Measurements from ENCODE around the gene MSN. TPM values are rescaled to one million over a fixed set of nuclear protein-coding genes. Genes with fewer than 3 reads are reported as not detected.
"Not testable (repeated sequence)": the region's sequence is repeated elsewhere in the genome, so short reads cannot be mapped to it uniquely, and the experiment has no call there.

Gene MSN
- total RNA-seq (2014; rRNA removed; shearing (Covaris generic)): 244 and 262 TPM in 2 replicates

GRCh38 chrX:65667503-65668376 is at the start of gene MSN:
Gene MSN (plus strand): TSS chrX:65667654. CDS start chrX:65667842, 188 bp downstream.
- peak; percentile 54 for DNase-seq (ENCODE audit: low spot score)

DNA sequence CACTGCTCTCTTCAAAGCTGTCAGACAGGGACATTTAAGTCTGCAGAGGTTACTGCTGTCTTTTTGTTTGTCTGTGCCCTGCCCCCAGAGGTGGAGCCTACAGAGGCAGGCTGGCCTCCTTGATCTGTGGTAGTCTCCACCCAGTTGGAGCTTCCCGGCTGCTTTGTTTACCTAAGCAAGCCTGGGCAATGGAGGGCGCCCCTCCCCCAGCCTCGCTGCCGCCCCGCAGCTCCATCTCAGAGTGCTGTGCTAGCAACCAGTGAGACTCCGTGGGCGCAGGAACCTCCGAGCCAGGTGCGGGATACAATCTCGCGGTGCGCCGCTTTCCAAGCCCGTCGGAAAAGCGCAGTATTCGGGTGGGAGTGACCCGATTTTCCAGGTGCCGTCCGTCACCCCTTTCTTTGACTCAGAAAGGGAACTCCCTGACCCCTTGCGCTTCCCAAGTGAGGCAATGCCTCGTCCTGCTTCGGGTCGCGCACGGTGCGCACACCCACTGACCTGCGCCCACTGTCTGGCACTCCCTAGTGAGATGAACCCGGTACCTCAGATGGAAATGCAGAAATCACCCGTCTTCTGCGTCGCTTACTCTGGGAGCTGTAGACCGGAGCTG is 47.3 kb upstream of the MSN start:
- DNase-seq (ENCODE audit: low spot score): not testable (repeated sequence)

- no peak for DNase-seq (ENCODE audit: low spot score)
Measured at GRCh38 chrX:65630771-65631170, 36.7 kb upstream of the MSN start.

GRCh38 chrX:65633826-65634225 is 33.6 kb upstream of the MSN start:
- DNase-seq (ENCODE audit: low spot score): no peak

GRCh38 chrX:65634732-65635131 is 32.7 kb upstream of the MSN start:
- DNase-seq (ENCODE audit: low spot score): no peak

DNA sequence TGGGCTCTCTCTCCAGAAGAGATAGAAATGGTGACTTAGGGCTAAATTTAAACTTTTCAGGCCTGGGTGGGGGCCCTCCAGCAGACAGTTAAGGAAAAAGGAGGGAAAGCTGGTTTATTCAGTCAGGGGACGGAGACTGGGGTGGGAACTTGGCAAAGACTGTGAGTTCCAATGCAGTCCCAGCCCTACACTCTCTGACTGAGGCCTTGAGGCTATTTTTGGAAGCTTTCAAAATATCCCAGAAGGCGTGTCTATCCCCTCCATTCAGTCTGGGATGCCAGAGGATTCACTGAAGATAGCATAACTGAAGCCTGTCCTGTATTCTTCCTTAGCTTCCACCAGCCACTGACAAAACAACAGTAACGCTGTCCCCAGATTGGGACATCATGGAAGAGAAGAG is 32.1 kb upstream of the MSN start:
- no peak for DNase-seq (ENCODE audit: low spot score)

GRCh38 chrX:65635822-65636221 is 31.6 kb upstream of the MSN start:
- no peak for DNase-seq (ENCODE audit: low spot score)

GRCh38 chrX:65636261-65636660 is 31.2 kb upstream of the MSN start:
- not testable (repeated sequence) for DNase-seq (ENCODE audit: low spot score)

- DNase-seq (ENCODE audit: low spot score): no peak
Measured at GRCh38 chrX:65637335-65637734, 30.1 kb upstream of the MSN start.

GRCh38 chrX:65642914-65643491 is 24.5 kb upstream of the MSN start:
- peak; percentile 34 for DNase-seq (ENCODE audit: low spot score)

DNA sequence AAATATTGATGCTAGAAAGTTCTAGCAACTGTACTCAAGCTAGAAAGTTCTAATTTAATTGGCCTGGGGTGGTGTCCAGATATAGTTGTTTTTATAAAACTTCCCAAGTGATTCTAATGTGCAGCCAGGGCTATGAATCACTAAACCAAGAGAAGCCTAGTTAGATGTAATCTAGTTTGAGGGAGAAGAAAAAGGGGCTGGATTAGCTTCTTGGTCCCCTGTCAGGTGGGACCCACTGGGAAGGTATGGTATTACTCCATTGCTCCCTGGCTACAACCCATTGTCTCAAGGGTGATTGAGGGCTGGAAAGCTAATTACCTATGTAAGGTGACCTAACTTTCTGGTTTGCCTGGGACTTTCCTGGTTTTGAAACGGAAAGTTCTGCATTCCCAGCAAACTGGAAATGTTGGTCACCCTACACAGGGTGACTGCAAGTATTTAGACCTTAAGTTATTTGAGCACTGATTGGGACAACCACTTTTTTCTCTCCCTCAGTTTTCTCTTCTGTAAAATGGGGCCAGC is 23.9 kb upstream of the MSN start:
- no peak for DNase-seq (ENCODE audit: low spot score)

GRCh38 chrX:65644621-65645289 is 22.7 kb upstream of the MSN start:
- peak; percentile 80 for DNase-seq (ENCODE audit: low spot score)

DNA sequence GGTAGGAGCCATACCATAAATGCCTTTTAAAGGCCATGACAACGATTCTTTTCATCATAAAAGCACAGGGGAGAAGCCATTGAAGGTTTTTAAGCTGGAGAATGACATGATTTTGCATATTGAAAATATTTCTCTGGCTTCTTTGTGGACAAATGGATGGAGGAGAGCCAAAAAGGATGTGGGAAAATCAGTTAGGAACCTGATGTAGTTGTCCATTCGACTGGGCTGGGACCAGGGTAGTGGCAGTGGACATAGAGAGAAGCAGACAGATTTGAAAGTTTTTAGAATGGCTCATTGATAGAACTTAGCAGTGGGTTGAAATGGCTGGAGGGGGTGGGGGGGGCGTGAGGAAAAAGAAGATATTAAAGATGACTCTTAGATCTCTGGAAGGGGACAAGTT is 19.7 kb upstream of the MSN start:
- DNase-seq (ENCODE audit: low spot score): no peak

GRCh38 chrX:65652098-65652497 is 15.4 kb upstream of the MSN start:
- DNase-seq (ENCODE audit: low spot score): no peak

- DNase-seq (ENCODE audit: low spot score): not testable (repeated sequence)
Measured at GRCh38 chrX:65657009-65657441, 10.4 kb upstream of the MSN start.

DNA sequence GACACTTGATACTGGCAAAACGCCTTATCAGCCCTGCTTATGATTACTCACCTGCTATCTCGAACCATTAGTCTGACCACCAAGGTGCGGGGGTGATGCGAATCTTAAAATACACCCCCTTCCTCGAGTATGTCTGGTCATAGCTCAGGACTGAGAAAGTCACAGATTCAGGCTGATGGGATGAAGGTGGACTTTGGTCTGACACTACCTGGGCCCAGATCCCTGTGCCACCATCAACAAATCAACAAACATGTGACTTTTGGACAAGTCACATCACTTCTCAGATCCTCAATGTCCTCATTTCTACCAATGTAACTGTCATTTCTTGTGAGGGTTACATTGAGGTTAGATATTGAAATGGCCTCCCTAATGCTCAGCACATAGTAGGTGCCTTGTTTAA is 9.8 kb upstream of the MSN start:
- DNase-seq (ENCODE audit: low spot score): no peak

GRCh38 chrX:65658229-65658628 is 9.2 kb upstream of the MSN start:
- no peak for DNase-seq (ENCODE audit: low spot score)

- no peak for DNase-seq (ENCODE audit: low spot score)
Measured at GRCh38 chrX:65667157-65667502, 324 bp upstream of the MSN start.

- DNase-seq (ENCODE audit: low spot score): peak; percentile 87
Measured at GRCh38 chrX:65668377-65669310, 1.2 kb downstream of the MSN start.

- no peak for DNase-seq (ENCODE audit: low spot score)
Measured at GRCh38 chrX:65671286-65671685, 3.8 kb downstream of the MSN start.

DNA sequence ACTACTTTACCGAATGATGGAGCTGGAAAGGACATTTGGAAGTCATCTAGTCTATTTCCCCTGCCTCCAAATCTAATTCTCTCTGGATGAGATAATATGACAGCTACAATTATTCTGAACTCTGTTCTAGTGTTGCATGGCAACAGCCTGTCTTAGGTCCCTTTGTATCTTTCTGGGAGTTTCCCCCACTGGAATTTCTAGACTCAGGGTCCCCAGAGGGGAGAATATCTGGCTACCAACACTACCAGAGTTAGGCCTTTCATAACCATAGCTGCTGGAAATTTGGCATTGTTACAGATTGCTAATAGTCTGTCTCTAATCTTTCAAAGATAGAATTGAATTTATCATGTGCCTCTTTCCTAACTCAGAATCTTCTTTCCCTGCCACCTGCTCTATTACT is 4.5 kb downstream of the MSN start:
- DNase-seq (ENCODE audit: low spot score): no peak
